Left lung (tissue), 10 donors: ENCODE measurements around the gene NUP188. TPM values are rescaled to one million over a fixed set of nuclear protein-coding genes. Genes with fewer than 3 reads are reported as not detected.
"Not testable (repeated sequence)": the region's sequence is repeated elsewhere in the genome, so short reads cannot be mapped to it uniquely, and the experiment has no call there.

Source experiments
- ATAC-seq: fragments of 200-7000 bp; cut with Tn5 transposase; one replicate; pipeline ENCODE4 v1.9.1; 2020; ENCODE audit warnings: moderate library complexity
- DNase-seq, 4 donors: peaks; one replicate each; pipeline ENCODE4 v3.0.0-alpha.2; 2013 to 2020
- H3K27ac ChIP-seq, 2 donors: fragments of 200-600 bp; sonication (generic) in 1 of 2; one replicate each; pipeline versions ENCODE4 v1.5.0 to v1.8.0; 2020 to 2021
- H3K27me3 ChIP-seq, 2 donors: fragments of 200-600 bp; sonication (generic) in 1 of 2; one replicate each; pipeline versions ENCODE4 v1.5.0 to v1.8.0; 2020 to 2021
- H3K36me3 ChIP-seq, 2 donors: fragments of 200-600 bp; sonication (generic) in 1 of 2; one replicate each; pipeline versions ENCODE4 v1.5.0 to v1.8.0; 2020 to 2021
- H3K4me1 ChIP-seq, 2 donors: fragments of 200-600 bp; one replicate each; pipeline ENCODE4 v1.8.0; 2021
- H3K4me3 ChIP-seq, 2 donors: fragments of 200-600 bp; sonication (generic) in 1 of 2; one replicate each; pipeline versions ENCODE4 v1.5.0 to v1.8.0; 2020 to 2021; ENCODE audit warnings: mild to moderate bottlenecking in 1 of 2
- H3K9me3 ChIP-seq, 2 donors: fragments of 200-600 bp; sonication (generic) in 1 of 2; one replicate each; pipeline versions ENCODE4 v1.5.0 to v1.8.0; 2020 to 2021
- CTCF ChIP-seq, 2 donors: fragments of 200-600 bp; sonication (generic) in 1 of 2; IDR thresholded peaks; one replicate each; pipeline versions ENCODE4 v1.5.0 to v1.8.0; 2021; ENCODE audit warnings: antibody characterized with exemption in 2 of 2
- intact Hi-C, 2 donors: fragments of 100-400 bp; cut with DNase I; formaldehyde crosslinking; loops; one replicate each; pipeline versions ENCODE4 v1.11.2 to v1.14.2; 2022
- polyA plus RNA-seq, 6 donors: library from polyadenylated mRNA; unstranded; fragments of 120-200 nt; gene quantifications; one replicate each; pipeline ENCODE4 v1.2.1, GENCODE V29; 2013; ENCODE audit not compliant: insufficient read length in 6 of 6
- total RNA-seq, 2 donors: library from RNA; stranded (reverse); fragmentation: NEBNext Ultra II Directional; extraction: Animal tissue kit (Norgen Biotek cat#: 25700); gene quantifications; one replicate each; pipeline ENCODE4 v1.2.1, GENCODE V29; 2021
- donor health status: DM: no; HTN: yes; CAD: no.
- donor health status: DM: no; HTN: no; CAD: no.

NUP188 gene
- total and polyA plus RNA-seq, 8 donors: 42.6 to 67.6 (median 58.9) TPM

GRCh38 chr9:128945798-128946501 is 1.5 kb upstream of the NUP188 start:
- no peak for TF ChIP-seq CTCF (IDR thresholded peaks at IDR 0.05)
- ATAC-seq: no peak
- Histone ChIP-seq H3K36me3 (peaks cover 0 to 18% of the 10 kb centered on the region in 2 donors), H3K27me3 (no peaks in the 10 kb centered on the region), H3K27ac (no peak overlapping the region), H3K4me1 (peaks cover 24 to 45% of the 10 kb centered on the region in 2 donors), H3K4me3 (peak overlapping the region in 1 of 2 donors; percentile 94), H3K9me3 (no peaks in the 10 kb centered on the region)
- no peak for DNase-seq
- intact Hi-C loops: no loop called here

- no peak for DNase-seq
- Histone ChIP-seq H3K36me3 (peaks cover 0 to 18% of the 10 kb centered on the region in 2 donors), H3K9me3 (no peaks in the 10 kb centered on the region), H3K4me1 (peaks cover 24 to 45% of the 10 kb centered on the region in 2 donors), H3K4me3 (peak overlapping the region; percentile 94 to 95), H3K27ac (peak overlapping the region; percentile 85 to 93), H3K27me3 (no peaks in the 10 kb centered on the region)
- intact Hi-C loops: no loop called here
- peak; percentile 45 for ATAC-seq
- TF ChIP-seq CTCF (IDR thresholded peaks at IDR 0.05): no peak
These were observed 775 bp upstream of the NUP188 start for GRCh38 chr9:128946571-128947276.

GRCh38 chr9:128947277-128947526 is 297 bp upstream of the NUP188 start:
- Histone ChIP-seq H3K4me3 (peak overlapping the region; percentile 94 to 95), H3K27ac (peak overlapping the region; percentile 85 to 93), H3K36me3 (peaks cover 0 to 23% of the 10 kb centered on the region in 2 donors), H3K4me1 (peaks cover 24 to 45% of the 10 kb centered on the region in 2 donors), H3K9me3 (no peaks in the 10 kb centered on the region), H3K27me3 (no peaks in the 10 kb centered on the region)
- no peak for TF ChIP-seq CTCF (IDR thresholded peaks at IDR 0.05)
- ATAC-seq: peak; percentile 35
- no peak for DNase-seq
- intact Hi-C loops: no loop called here

- intact Hi-C loops, ATAC-seq, DNase-seq, H3K4me3 ChIP-seq, H3K27me3 ChIP-seq, H3K27ac ChIP-seq, H3K9me3 ChIP-seq, H3K4me1 ChIP-seq: not testable (repeated sequence)
- peaks cover 2 to 95% of the 10 kb centered on the region in 2 donors for H3K36me3 ChIP-seq
These were observed 13.9 kb downstream of the NUP188 start for GRCh38 chr9:128961403-128961802.

GRCh38 chr9:128969491-128969890 is 22.0 kb downstream of the NUP188 start:
- H3K4me3 ChIP-seq: no peak overlapping the region
- no peak overlapping the region for H3K27ac ChIP-seq
- DNase-seq: no peak
- no peak for ATAC-seq
- H3K9me3 ChIP-seq: no peaks in the 10 kb centered on the region
- TF ChIP-seq CTCF (IDR thresholded peaks at IDR 0.05): no peak
- H3K36me3 ChIP-seq: peaks cover 0 to 96% of the 10 kb centered on the region in 2 donors
- no peaks in the 10 kb centered on the region for H3K4me1 ChIP-seq
- H3K27me3 ChIP-seq: no peaks in the 10 kb centered on the region
- intact Hi-C loops: no loop called here
